SK-N-DZ (cell line): ENCODE measurements around the gene NAA60. TPM values are rescaled to one million over a fixed set of nuclear protein-coding genes. Genes with fewer than 3 reads are reported as not detected.

ENCODE experiments used
- DNase-seq: peaks from one replicate; pipeline ENCODE4 v3.0.0-alpha.2; 2015; ENCODE audit warnings: low spot score
- polyA plus RNA-seq, 2 experiments: library from polyadenylated mRNA; depleted of rRNA; stranded (reverse); fragments of >200 nt; gene quantifications; 2 replicates each; pipeline ENCODE4 v1.2.3, GENCODE V29; 2014

NAA60 gene
- polyA plus RNA-seq (2014; cell fraction: cytosol; rRNA removed): 10.3 and 14.5 TPM in 2 replicates
- polyA plus RNA-seq (2014; cell fraction: nucleus; rRNA removed): 14.1 and 41.3 TPM in 2 replicates

DNA sequence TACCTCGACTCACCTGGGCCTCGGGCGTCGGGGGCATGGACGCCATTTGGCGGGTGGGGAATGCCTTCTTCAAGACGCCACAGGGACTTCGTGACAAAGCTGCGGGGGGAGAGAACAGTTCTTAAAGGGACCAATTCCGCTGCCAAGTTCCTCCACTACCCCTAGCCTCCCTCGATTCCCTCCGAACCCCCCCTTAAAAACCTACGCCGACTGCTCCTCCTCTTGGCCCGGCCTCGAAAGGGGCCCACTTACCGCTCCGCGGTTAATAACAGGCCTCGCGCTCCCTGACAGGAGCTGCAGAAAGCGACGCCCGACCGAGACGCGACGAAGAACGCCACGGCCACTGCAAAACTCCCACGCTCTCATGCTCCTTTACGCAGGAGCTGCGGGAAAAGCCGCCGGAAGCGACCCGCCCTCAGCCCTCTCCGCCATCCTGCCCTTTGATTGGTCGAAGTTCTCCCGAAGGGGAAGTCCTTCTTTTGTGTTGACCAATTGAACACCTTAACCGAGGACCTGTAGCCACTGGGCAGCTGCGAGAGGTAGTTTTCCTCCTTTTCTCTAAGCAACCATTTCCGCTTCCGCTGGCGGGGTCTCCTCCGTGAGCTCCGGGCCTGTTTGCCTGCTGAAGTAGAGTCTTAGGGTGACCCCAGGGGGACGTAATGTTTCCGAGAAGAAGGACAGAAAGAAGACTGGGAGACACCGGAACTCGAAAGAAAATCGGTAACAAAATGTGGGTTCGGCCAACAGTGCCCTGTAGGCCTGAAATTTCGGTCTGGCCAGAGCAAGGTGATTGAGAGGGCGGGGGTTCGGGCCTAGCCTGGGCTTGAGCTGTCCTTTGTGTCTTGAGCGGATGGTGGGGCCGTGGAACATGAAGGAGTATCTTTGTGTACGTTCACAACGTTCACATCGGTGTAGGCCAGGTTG, at the start of gene NAA60, which contains the start of gene ZNF597:
NAA60 (plus strand) TSS at position 573 of the 924 bp plus-strand sequence. CDS start 32,548 bp downstream, outside the sequence.
ZNF597 (minus strand) TSS at position 397 of the 924 bp plus-strand sequence; CDS start at position 46, 351 bp downstream.
- DNase-seq: peak; percentile 94

DNA sequence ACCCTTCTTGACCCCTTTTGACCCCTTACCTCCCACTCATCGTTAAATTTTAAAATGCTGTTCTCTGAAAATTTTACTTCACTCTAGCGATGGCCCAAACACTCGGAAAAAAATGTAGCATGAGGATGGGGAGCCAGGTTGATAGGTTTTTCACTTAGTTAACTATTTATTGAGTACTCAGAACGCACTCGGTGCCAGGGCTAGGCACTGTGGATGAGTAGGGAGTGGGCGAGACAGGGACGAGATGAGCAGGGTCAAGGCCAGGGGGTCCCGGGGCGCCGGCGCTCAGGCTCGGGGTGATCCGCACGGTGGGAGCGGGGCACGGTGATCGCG, 43.1 kb upstream of the NAA60 start:
- no peak for DNase-seq

DNA sequence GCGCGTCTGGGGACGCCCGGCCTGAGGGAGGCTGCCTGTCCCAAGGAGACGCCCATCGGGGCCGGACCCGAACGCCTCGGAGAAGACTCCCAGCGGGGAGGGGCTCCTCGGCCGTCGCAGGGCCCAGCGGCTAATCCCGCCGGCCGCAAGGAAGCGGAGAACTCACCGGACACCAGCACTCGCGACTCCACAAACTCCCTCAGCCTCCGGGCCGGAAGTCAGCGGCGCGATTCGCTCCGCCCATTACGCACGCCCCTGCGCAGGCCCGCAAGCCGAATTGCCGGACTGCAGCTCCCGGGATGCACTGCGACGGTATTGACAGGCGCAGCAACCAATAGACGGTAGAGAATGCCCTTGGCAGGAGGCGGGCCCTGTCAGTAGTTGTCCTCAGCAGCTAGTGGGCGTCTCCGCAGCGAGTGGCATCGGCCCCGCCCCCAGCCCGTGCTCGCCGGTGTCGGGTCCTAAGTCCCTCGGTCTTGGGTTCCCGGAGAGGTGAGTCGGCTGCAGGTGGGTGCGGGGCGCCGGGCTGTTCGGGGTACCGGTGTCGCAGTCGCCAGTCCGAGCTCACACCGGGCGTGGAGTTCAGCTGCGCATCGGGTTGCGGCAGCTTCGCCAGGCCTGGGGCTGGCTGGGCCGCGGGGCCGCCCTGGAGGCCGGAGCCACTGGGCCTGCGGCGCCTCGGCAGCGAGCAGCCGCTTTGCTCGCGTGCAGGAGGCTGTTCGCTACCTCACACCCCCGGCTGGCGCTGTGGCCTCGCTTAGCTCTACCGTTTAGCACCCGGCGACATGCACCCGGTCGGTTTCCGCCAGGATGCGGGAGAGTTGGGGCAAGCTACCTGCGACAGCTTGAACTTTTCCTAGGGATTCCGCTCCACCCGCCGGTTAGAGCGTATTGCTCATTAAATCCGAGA, 42.4 kb upstream of the NAA60 start, which contains the start of the genes ZNF174 and ZSCAN32:
ZNF174 (plus strand) TSS at position 437 of the 910 bp plus-strand sequence. CDS start 790 bp downstream, outside the sequence.
ZSCAN32 (minus strand) TSS at position 226 of the 910 bp plus-strand sequence. CDS start 3,447 bp downstream, outside the sequence.
- peak; percentile 99 for DNase-seq

DNA sequence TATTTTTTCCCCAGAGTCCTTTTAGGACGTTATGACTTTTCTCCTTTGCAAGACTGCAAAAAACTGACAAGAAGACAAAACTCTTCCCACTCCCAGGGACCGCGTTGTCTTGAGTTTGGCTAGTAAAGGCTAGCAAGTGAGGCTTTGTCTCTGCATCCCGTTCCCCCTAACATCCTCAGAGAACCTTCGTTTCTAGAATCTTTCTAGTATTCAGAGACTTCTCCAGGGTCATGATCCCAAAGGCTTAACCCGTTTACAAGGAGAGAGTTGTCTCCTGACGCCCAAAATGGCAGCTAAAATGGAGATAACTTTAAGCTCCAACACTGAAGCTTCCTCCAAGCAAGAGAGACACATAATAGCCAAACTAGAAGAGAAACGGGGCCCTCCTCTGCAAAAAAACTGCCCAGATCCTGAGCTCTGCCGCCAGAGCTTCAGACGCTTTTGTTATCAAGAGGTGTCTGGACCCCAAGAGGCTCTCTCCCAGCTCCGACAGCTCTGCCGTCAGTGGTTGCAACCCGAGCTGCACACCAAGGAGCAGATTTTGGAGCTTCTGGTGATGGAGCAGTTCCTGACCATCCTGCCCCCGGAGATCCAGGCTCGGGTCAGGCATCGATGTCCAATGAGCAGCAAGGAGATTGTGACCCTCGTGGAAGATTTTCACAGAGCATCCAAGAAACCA, 41.6 kb upstream of the NAA60 start:
- peak; percentile 50 for DNase-seq

DNA sequence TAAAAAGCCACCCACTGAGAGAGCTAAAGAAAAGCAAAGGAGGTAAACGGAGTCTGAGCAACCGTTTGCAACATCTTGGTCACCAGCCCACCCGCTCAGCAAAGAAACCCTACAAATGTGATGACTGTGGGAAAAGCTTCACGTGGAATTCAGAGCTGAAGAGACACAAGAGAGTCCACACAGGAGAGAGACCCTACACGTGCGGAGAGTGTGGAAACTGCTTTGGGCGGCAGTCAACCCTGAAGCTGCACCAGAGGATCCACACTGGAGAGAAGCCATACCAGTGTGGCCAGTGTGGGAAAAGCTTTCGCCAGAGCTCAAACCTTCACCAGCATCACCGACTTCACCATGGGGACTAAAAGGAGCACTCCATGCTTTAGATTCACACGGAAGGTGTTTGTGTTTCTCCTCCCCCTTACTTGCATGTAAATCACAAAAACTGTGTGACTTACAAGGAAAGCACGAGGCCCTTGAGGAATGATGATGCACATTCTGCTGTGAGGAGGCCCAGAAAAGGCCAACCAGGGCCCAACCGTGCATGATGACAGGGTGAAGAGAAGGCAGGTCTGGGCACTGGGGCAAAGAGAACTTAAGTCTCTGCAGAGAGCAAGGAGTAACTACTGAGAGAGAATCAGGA, 34.8 kb upstream of the NAA60 start:
- no peak for DNase-seq

GRCh38 chr16:3413730-3414379, 29.6 kb upstream of the NAA60 start:
- DNase-seq: no peak

DNA sequence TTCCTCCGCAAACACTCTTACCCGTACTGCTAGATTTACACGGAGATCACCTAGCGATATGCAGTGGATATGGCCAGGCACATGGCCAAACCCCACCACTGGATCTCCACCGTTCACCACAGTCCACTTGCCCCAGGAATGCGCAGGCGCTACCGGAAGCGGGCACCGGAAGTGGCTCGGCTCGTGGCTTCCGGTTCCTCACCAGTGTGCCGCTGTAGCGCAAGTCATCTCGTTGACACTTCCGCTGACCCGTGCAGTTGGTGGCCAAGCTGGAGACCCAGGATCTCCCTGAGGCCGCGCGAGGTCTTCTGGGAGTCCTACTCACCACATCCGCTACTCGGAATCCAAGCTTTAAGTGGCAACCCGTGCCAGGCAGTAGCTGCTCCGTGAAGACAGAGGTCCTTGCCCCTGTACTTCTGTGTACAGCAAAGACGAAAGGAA, 11.7 kb upstream of the NAA60 start:
- peak; percentile 50 for DNase-seq

GRCh38 chr16:3434373-3434772, 9.1 kb upstream of the NAA60 start:
- DNase-seq: no peak

GRCh38 chr16:3439637-3440036, 3.8 kb upstream of the NAA60 start:
- DNase-seq: no peak

DNA sequence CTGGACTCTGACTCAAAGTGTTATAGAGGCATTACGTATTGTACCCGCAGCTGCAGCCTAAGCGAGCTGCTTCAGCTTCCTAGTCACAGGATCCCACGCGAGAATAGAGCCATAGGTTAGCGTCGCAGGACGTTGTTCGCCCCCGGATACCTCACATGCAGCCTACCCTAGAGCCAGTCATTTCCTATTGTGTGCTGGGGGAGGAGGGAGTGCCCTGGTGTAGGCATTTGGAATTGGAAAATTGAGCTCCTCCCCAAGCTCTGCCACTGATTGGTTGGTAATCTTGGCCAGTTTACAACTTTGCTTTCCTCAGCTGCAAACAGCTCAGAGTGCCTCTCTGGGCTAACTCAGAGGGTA, 530 bp downstream of the NAA60 start:
- no peak for DNase-seq

DNA sequence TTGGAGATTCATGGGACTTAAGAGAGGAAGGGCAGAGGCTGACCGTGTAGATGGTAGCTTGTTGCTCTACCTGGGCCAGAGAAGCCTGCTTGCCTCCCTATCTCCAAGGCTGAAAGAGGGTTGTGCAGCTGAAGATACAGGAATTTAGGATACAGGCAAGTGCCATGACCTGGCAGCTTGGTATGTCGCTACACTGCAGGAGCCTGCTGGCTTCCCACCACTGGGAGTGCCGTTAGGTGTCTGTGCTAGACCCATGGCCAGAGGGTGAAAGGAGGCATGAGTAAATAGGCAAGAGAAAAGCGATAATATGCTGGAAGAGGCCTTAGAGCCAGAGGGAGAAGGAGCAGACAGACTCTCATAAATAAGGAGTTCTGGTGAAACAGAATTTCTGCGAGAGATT, 10.6 kb downstream of the NAA60 start:
- DNase-seq: no peak

GRCh38 chr16:3454631-3455147, 11.2 kb downstream of the NAA60 start:
- DNase-seq: no peak

- DNase-seq: peak; percentile 90
Observed at GRCh38 chr16:3457434-3458252, 14.2 kb downstream of the NAA60 start.

DNA sequence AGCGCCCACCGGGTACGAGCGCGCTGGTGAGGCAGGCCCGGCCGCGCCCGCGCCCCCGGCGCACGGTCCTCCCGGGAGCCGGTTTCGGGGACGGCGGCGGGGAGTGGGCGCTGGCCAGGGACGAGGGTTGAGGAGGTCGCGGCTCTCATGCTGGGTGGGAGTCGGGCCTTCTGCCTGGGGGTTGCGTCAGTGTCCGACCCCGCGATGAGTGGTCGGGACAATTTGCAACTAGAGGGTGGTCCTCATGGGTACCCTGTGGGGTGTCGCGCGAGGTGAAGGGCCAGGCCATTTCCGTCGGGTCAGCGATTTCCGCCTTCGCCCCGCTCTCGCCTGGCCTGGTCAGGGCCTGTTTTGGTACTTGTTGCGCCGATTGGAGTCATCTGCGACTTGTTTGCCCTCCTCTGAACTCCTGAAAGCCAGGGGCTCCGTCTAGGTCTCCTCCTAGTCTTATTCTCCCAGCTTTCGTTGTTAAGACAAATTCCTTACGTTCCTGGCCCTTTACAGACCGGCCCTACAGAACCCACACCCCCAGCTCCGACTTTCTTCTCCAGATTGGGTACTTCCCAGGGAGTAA, 14.9 kb downstream of the NAA60 start:
- DNase-seq: no peak

GRCh38 chr16:3458852-3459361, 15.4 kb downstream of the NAA60 start:
- no peak for DNase-seq

GRCh38 chr16:3459401-3460090, 16.1 kb downstream of the NAA60 start:
- DNase-seq: no peak

- DNase-seq: no peak
Observed at GRCh38 chr16:3460121-3460520, 16.6 kb downstream of the NAA60 start.

GRCh38 chr16:3460585-3460984, 17.1 kb downstream of the NAA60 start:
- DNase-seq: no peak
